ENCODE measurements around the gene BANP.
"Not testable (repeated sequence)": the region's sequence is repeated elsewhere in the genome, so short reads cannot be mapped to it uniquely, and the experiment has no call there.

BANP gene

GRCh38 chr16:87985493-87985892 lies 34.3 kb downstream of the BANP start:
- H4K91ac ChIP-seq (ENCODE audit: low read depth, low read length); H2BK5ac ChIP-seq (ENCODE audit: low read depth, low read length, poor library complexity); H3K4ac ChIP-seq (ENCODE audit: low read depth, low read length); H2BK12ac ChIP-seq (ENCODE audit: low read length); H3K4me3 ChIP-seq (ENCODE audit: low read depth, low read length); H3K79me1 ChIP-seq (ENCODE audit: low read length); H3K9ac ChIP-seq (ENCODE audit: low read length); H3K18ac ChIP-seq (ENCODE audit: low read length); H2AK5ac ChIP-seq (ENCODE audit: low read length); H4K8ac ChIP-seq (ENCODE audit: low read depth, low read length); H2BK120ac ChIP-seq (ENCODE audit: insufficient read depth, low read length, poor library complexity); H3K23ac ChIP-seq (ENCODE audit: low read length); H3K14ac ChIP-seq (ENCODE audit: low read length); H3K9me3 ChIP-seq (ENCODE audit: insufficient read depth, low read depth, low read length); H4K12ac ChIP-seq (ENCODE audit: low read depth, low read length); H3K4me2 ChIP-seq (ENCODE audit: low read length); H3K27ac ChIP-seq (ENCODE audit: low read depth, low read length); H2AFZ ChIP-seq (ENCODE audit: insufficient read depth, low read length, poor library complexity); H3K79me2 ChIP-seq (ENCODE audit: control insufficient read depth, insufficient read depth, low read length, poor library complexity); H3K27me3 ChIP-seq (ENCODE audit: insufficient read depth, low read length): not testable (repeated sequence)
- peak in 1 of 2 donors; percentile 25 for DNase-seq
- Histone ChIP-seq H3K4me1 (ENCODE audit: control insufficient read depth in 1 of 2, insufficient read depth in 2 of 2, low read length in 2 of 2) (peaks cover 6 to 19% of the 10 kb centered on the region in 2 experiments), H3K36me3 (ENCODE audit: control insufficient read depth in 1 of 2, insufficient read depth in 2 of 2, low read length in 2 of 2) (peaks cover 21 to 24% of the 10 kb centered on the region in 2 experiments)
- WGBS (ENCODE audit: extremely low coverage, insufficient coverage, insufficient read length) = no CpG with 5 or more reads among the region's 5 CpGs

GRCh38 chr16:87986361-87986849 lies 35.2 kb downstream of the BANP start:
- not testable (repeated sequence) for H2BK12ac ChIP-seq (ENCODE audit: low read length); H3K27ac ChIP-seq (ENCODE audit: low read depth, low read length); H3K27me3 ChIP-seq (ENCODE audit: insufficient read depth, low read length); H3K18ac ChIP-seq (ENCODE audit: low read length); H3K9me3 ChIP-seq (ENCODE audit: insufficient read depth, low read depth, low read length); H2AK5ac ChIP-seq (ENCODE audit: low read length); H3K79me2 ChIP-seq (ENCODE audit: control insufficient read depth, insufficient read depth, low read length, poor library complexity); H3K23ac ChIP-seq (ENCODE audit: low read length); H2BK120ac ChIP-seq (ENCODE audit: insufficient read depth, low read length, poor library complexity); H3K9ac ChIP-seq (ENCODE audit: low read length); H3K4ac ChIP-seq (ENCODE audit: low read depth, low read length); H3K14ac ChIP-seq (ENCODE audit: low read length); H3K4me2 ChIP-seq (ENCODE audit: low read length); H3K79me1 ChIP-seq (ENCODE audit: low read length); H4K91ac ChIP-seq (ENCODE audit: low read depth, low read length); H4K8ac ChIP-seq (ENCODE audit: low read depth, low read length); H2BK5ac ChIP-seq (ENCODE audit: low read depth, low read length, poor library complexity); H3K4me3 ChIP-seq (ENCODE audit: low read depth, low read length); H2AFZ ChIP-seq (ENCODE audit: insufficient read depth, low read length, poor library complexity); H4K12ac ChIP-seq (ENCODE audit: low read depth, low read length)
- peak; percentile 75 to 84 for DNase-seq
- peaks cover 18 to 20% of the 10 kb centered on the region in 2 experiments for H3K36me3 ChIP-seq (ENCODE audit: control insufficient read depth in 1 of 2, insufficient read depth in 2 of 2, low read length in 2 of 2)
- peaks cover 6 to 19% of the 10 kb centered on the region in 2 experiments for H3K4me1 ChIP-seq (ENCODE audit: control insufficient read depth in 1 of 2, insufficient read depth in 2 of 2, low read length in 2 of 2)
- no CpG with 5 or more reads among the region's 5 CpGs for WGBS (ENCODE audit: extremely low coverage, insufficient coverage, insufficient read length)

GRCh38 chr16:87988596-87988995 lies 37.4 kb downstream of the BANP start:
- H3K27ac ChIP-seq (ENCODE audit: low read depth, low read length); H2BK120ac ChIP-seq (ENCODE audit: insufficient read depth, low read length, poor library complexity); H3K9ac ChIP-seq (ENCODE audit: low read length); H3K18ac ChIP-seq (ENCODE audit: low read length); H3K27me3 ChIP-seq (ENCODE audit: insufficient read depth, low read length); H3K4ac ChIP-seq (ENCODE audit: low read depth, low read length); H2BK12ac ChIP-seq (ENCODE audit: low read length); DNase-seq; H2BK5ac ChIP-seq (ENCODE audit: low read depth, low read length, poor library complexity); H4K12ac ChIP-seq (ENCODE audit: low read depth, low read length); H2AK5ac ChIP-seq (ENCODE audit: low read length); H3K4me2 ChIP-seq (ENCODE audit: low read length); H4K91ac ChIP-seq (ENCODE audit: low read depth, low read length); H2AFZ ChIP-seq (ENCODE audit: insufficient read depth, low read length, poor library complexity); H3K4me3 ChIP-seq (ENCODE audit: low read depth, low read length); H3K23ac ChIP-seq (ENCODE audit: low read length); H3K14ac ChIP-seq (ENCODE audit: low read length); H4K8ac ChIP-seq (ENCODE audit: low read depth, low read length); H3K79me2 ChIP-seq (ENCODE audit: control insufficient read depth, insufficient read depth, low read length, poor library complexity); H3K9me3 ChIP-seq (ENCODE audit: insufficient read depth, low read depth, low read length); H3K79me1 ChIP-seq (ENCODE audit: low read length): not testable (repeated sequence)
- peaks cover 6 to 11% of the 10 kb centered on the region in 2 experiments for H3K4me1 ChIP-seq (ENCODE audit: control insufficient read depth in 1 of 2, insufficient read depth in 2 of 2, low read length in 2 of 2)
- peaks cover 15 to 19% of the 10 kb centered on the region in 2 experiments for H3K36me3 ChIP-seq (ENCODE audit: control insufficient read depth in 1 of 2, insufficient read depth in 2 of 2, low read length in 2 of 2)
- WGBS (ENCODE audit: extremely low coverage, insufficient coverage, insufficient read length) = no CpG with 5 or more reads among the region's 9 CpGs

- H2AK5ac ChIP-seq (ENCODE audit: low read length); H3K23ac ChIP-seq (ENCODE audit: low read length); H2BK120ac ChIP-seq (ENCODE audit: insufficient read depth, low read length, poor library complexity); H2AFZ ChIP-seq (ENCODE audit: insufficient read depth, low read length, poor library complexity); H2BK5ac ChIP-seq (ENCODE audit: low read depth, low read length, poor library complexity); H3K4me2 ChIP-seq (ENCODE audit: low read length); H3K27me3 ChIP-seq (ENCODE audit: insufficient read depth, low read length); H3K4me3 ChIP-seq (ENCODE audit: low read depth, low read length); H3K4ac ChIP-seq (ENCODE audit: low read depth, low read length); H3K27ac ChIP-seq (ENCODE audit: low read depth, low read length); H3K18ac ChIP-seq (ENCODE audit: low read length); H4K12ac ChIP-seq (ENCODE audit: low read depth, low read length); H3K4me1 ChIP-seq (ENCODE audit: control insufficient read depth in 1 of 2, insufficient read depth in 2 of 2, low read length in 2 of 2); H3K14ac ChIP-seq (ENCODE audit: low read length); H3K79me2 ChIP-seq (ENCODE audit: control insufficient read depth, insufficient read depth, low read length, poor library complexity); H3K79me1 ChIP-seq (ENCODE audit: low read length); H2BK12ac ChIP-seq (ENCODE audit: low read length); H4K8ac ChIP-seq (ENCODE audit: low read depth, low read length); H3K9ac ChIP-seq (ENCODE audit: low read length); H3K9me3 ChIP-seq (ENCODE audit: insufficient read depth, low read depth, low read length); H4K91ac ChIP-seq (ENCODE audit: low read depth, low read length): not testable (repeated sequence)
- WGBS (ENCODE audit: extremely low coverage, insufficient coverage, insufficient read length) = no CpG with 5 or more reads among the region's 4 CpGs
- peaks cover 13 to 18% of the 10 kb centered on the region in 2 experiments for H3K36me3 ChIP-seq (ENCODE audit: control insufficient read depth in 1 of 2, insufficient read depth in 2 of 2, low read length in 2 of 2)
- DNase-seq = peak in 1 of 2 donors; percentile 56
Observed at GRCh38 chr16:87990254-87990653, 39.0 kb downstream of the BANP start.

All from trophoblast cell (in vitro differentiated cells and primary cell).